Sigmoid colon (tissue), 7 donors: ENCODE data around the gene SBNO2. TPM values are rescaled to one million over a fixed set of nuclear protein-coding genes. Genes with fewer than 3 reads are reported as not detected.
A peak's percentile ranks its signal among the peaks of the same experiment; 100 is the strongest.

Experiments
- DNase-seq: peaks from one replicate; pipeline ENCODE4 v3.0.0-alpha.2; 2019
- H3K27ac ChIP-seq, 4 donors: fragments of 200-600 bp; sonication (generic); one replicate each; pipeline ENCODE4 v1.5.1; 2016 to 2019; ENCODE audit warnings: mild to moderate bottlenecking in 1 of 4
- H3K27me3 ChIP-seq, 3 donors: fragments of 200-600 bp; sonication (generic); one replicate each; pipeline ENCODE4 v1.5.1; 2019; ENCODE audit warnings: mild to moderate bottlenecking in 1 of 3
- H3K36me3 ChIP-seq, 4 donors: fragments of 200-600 bp; sonication (generic); one replicate each; pipeline ENCODE4 v1.5.1; 2016 to 2019
- H3K4me1 ChIP-seq, 4 donors: fragments of 200-600 bp; sonication (generic); one replicate each; pipeline ENCODE4 v1.5.1; 2017 to 2019
- H3K4me3 ChIP-seq, 4 donors: fragments of 200-600 bp; sonication (generic); one replicate each; pipeline ENCODE4 v1.5.1; 2017 to 2019; ENCODE audit warnings: mild to moderate bottlenecking in 2 of 4, moderate library complexity in 1 of 4
- H3K9me3 ChIP-seq, 4 donors: fragments of 200-600 bp in 3 of 4; sonication (generic) in 3 of 4; one replicate each; pipeline versions ENCODE4 v1.5.1 to v1.6.1; 2013 to 2019
- EP300 ChIP-seq, 4 donors: sonication (generic); formaldehyde crosslinking; IDR thresholded peaks; one replicate each; pipeline ENCODE4 v1.6.1; 2017; ENCODE audit warnings: antibody characterized with exemption in 4 of 4
- POLR2A ChIP-seq, 2 donors: fragments of 450-650 bp; IDR thresholded peaks; one replicate each; pipeline ENCODE4 v1.6.1; 2016; ENCODE audit warnings: antibody characterized with exemption in 2 of 2, mild to moderate bottlenecking in 2 of 2, moderate library complexity in 2 of 2
- POLR2AphosphoS5 ChIP-seq, 4 donors: sonication (generic); formaldehyde crosslinking; IDR thresholded peaks; one replicate each; pipeline ENCODE4 v1.6.1; 2017; ENCODE audit warnings: antibody characterized with exemption in 4 of 4
- WGBS, 2 donors: extraction: QIAGEN DNeasy Blood & Tissue Kit; methylation state at CpG; one replicate each; pipeline ENCODE4 v1.1.7; 2013; 5-methylcytosine and 5-hydroxymethylcytosine counted together
- intact Hi-C: fragments of 100-400 bp; cut with DNase I; formaldehyde crosslinking; loops from one replicate; pipeline ENCODE4 v1.15.1; 2023
- polyA plus RNA-seq, 3 donors: library from polyadenylated mRNA; stranded (reverse); fragments of 200-250 nt; gene quantifications; one replicate each; pipeline ENCODE4 v1.2.3, GENCODE V29; 2013
- total RNA-seq, 4 donors: library from RNA; depleted of rRNA; stranded (reverse); fragments of >200 nt; gene quantifications; one replicate each; pipeline ENCODE4 v1.1.0, GENCODE V29; 2016
- TF ChIP-seq, protein P1 (sequence below), 4 experiments: fragments of 450-650 bp in 3 of 4; fragments of 200-600 bp in 1 of 4; IDR thresholded peaks; one replicate each; pipeline ENCODE4 v1.5.1; 2016 to 2019; ENCODE audit warnings: antibody characterized with exemption in 4 of 4, mild to moderate bottlenecking in 3 of 4, moderate library complexity in 2 of 4
- donor health status: healthy with polysubstance abuse.
- donor health status: Bipolar disorder and iron deficiency.
- donor health status: healthy.

SBNO2 gene
- total and polyA plus RNA-seq, 7 donors: 6.8 to 91.9 (median 14.8) TPM

GRCh38 chr19:1084024-1084868 is 89.8 kb downstream of the SBNO2 start:
- Histone ChIP-seq H3K9me3 (no peaks in the 10 kb centered on the region), H3K27me3 (peaks cover 7 to 19% (median 15%) of the 10 kb centered on the region in 3 donors), H3K27ac (no peak overlapping the region), H3K36me3 (peaks cover 0 to 18% (median 11%) of the 10 kb centered on the region in 4 donors), H3K4me1 (peaks cover 0 to 19% (median 9%) of the 10 kb centered on the region in 4 donors), H3K4me3 (no peak overlapping the region)
- no peak for DNase-seq
- 64 to 78% methylated on average over 43 of the region's 43 CpGs for whole genome bisulfite sequencing, 2 donors
- TF ChIP-seq, protein P1, sequence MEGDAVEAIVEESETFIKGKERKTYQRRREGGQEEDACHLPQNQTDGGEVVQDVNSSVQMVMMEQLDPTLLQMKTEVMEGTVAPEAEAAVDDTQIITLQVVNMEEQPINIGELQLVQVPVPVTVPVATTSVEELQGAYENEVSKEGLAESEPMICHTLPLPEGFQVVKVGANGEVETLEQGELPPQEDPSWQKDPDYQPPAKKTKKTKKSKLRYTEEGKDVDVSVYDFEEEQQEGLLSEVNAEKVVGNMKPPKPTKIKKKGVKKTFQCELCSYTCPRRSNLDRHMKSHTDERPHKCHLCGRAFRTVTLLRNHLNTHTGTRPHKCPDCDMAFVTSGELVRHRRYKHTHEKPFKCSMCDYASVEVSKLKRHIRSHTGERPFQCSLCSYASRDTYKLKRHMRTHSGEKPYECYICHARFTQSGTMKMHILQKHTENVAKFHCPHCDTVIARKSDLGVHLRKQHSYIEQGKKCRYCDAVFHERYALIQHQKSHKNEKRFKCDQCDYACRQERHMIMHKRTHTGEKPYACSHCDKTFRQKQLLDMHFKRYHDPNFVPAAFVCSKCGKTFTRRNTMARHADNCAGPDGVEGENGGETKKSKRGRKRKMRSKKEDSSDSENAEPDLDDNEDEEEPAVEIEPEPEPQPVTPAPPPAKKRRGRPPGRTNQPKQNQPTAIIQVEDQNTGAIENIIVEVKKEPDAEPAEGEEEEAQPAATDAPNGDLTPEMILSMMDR (IDR thresholded peaks at IDR 0.05): no peak
- TF ChIP-seq EP300 (IDR thresholded peaks at IDR 0.05): no peak
- no peak for TF ChIP-seq POLR2A (IDR thresholded peaks at IDR 0.05)
- TF ChIP-seq POLR2AphosphoS5 (IDR thresholded peaks at IDR 0.05): no peak
- intact Hi-C loops: no loop called here

- Histone ChIP-seq H3K4me3 (peak overlapping the region in 1 of 4 donors; percentile 12), H3K27ac (no peak overlapping the region), H3K9me3 (no peaks in the 10 kb centered on the region), H3K36me3 (peaks cover 0 to 10% (median 4%) of the 10 kb centered on the region in 4 donors), H3K27me3 (peaks cover 7 to 19% (median 15%) of the 10 kb centered on the region in 3 donors), H3K4me1 (peaks cover 0 to 16% (median 9%) of the 10 kb centered on the region in 4 donors)
- no peak for DNase-seq
- TF ChIP-seq, protein P1 (IDR thresholded peaks at IDR 0.05): no peak
- no peak for TF ChIP-seq POLR2A (IDR thresholded peaks at IDR 0.05)
- TF ChIP-seq EP300 (IDR thresholded peaks at IDR 0.05): no peak
- no peak for TF ChIP-seq POLR2AphosphoS5 (IDR thresholded peaks at IDR 0.05)
- intact Hi-C loops: no loop called here
- WGBS, 2 donors: 28 to 81% methylated on average over 59 of the region's 59 CpGs
These were observed 90.9 kb downstream of the SBNO2 start for GRCh38 chr19:1082928-1083816.

DNA sequence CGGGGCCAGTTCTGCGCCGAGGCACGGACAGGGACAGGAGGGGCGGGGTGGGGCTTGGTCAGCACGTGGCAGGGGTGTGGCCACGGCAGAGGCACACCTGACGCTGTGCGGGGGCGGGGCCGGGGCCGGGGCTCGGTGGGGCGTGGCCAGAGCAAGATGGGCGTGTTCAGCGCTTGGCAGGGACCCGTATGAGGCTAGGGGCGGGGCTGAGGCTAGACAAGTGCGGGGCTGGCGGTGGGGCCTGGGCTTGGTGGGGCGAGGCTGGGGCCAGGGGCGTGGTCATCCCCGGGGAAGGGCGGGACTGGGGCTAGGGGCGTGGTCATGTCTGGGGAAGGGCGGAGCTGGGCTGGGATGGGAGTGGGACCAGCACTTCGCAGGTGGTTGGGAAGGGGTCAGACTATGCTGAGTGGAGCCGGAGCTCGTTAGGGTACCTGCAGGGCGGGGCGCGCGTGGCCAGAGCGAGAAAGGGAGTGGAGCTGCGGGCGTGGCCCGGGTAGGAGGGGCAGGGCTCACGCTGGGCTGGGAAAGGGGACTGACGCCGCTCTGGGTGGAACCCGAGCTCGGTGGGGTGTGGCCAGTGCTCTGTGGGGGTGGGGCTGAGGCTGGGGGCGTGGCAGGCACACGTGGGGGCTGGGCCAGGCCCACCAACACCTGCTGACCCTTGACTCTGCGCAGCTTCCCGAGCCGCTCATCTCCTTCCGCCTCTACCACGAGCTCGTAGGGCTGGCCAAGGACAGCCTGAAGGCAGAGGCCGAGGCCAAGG is 91.7 kb downstream of the SBNO2 start:
- H3K4me3 ChIP-seq: peak overlapping the region in 2 of 4 donors; percentile 12 to 21
- peaks cover 7 to 19% (median 15%) of the 10 kb centered on the region in 3 donors for H3K27me3 ChIP-seq

More for the DNA sequence above, 91.7 kb downstream of the SBNO2 start:
- no peak for DNase-seq
- H3K9me3 ChIP-seq: no peaks in the 10 kb centered on the region
- no peak overlapping the region for H3K27ac ChIP-seq
- peaks cover 0 to 15% (median 9%) of the 10 kb centered on the region in 4 donors for H3K4me1 ChIP-seq
- intact Hi-C loops: no loop called here
- H3K36me3 ChIP-seq: peaks cover 0 to 2% (median 0%) of the 10 kb centered on the region in 4 donors
- TF ChIP-seq POLR2AphosphoS5 (IDR thresholded peaks at IDR 0.05): no peak
- TF ChIP-seq POLR2A (IDR thresholded peaks at IDR 0.05): no peak
- TF ChIP-seq, protein P1 (IDR thresholded peaks at IDR 0.05): no peak
- TF ChIP-seq EP300 (IDR thresholded peaks at IDR 0.05): no peak
- WGBS, 2 donors: 5 to 43% methylated on average over 51 of the region's 51 CpGs
